ENCODE data around the gene LAMP1.

Gene LAMP1

DNA sequence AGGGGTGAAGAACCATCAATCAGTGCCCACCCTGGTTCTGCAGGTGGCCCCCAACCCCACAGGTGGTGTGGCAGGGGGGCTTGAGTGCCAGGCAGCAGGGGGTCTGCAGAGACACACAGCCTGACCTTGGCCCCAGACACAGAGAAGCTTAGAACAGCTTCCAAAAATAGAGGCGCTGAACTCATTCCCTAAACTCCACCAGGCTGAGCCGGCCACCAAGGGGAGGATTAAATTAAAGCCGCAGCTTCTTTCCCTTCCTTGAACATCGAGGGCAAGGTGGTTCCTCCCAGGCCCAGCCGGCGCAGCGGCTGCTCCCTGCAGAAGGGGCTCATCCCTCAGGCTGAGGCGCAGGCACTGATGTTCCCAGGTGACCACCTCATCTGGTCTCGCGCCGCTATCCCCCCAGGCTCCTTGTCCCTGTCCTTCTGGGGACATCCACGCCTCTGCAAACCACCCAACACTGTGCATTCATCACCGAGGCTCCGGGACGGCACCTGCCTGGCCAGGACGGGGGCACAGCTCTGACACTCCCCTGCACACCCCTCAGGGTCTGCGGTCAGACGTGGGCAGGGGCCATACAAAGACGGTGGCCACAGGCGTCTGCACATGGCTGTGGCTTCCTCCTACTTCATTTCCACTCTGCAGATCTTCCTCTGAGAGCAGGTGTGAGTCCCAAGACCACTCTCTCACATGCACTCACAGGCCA lies 30.9 kb downstream of the LAMP1 start:
- H2AFZ ChIP-seq: no peak overlapping the region
- no peaks in the 10 kb centered on the region for H3K36me3 ChIP-seq (ENCODE audit: control insufficient read depth, insufficient read depth, low read length)
- no peak overlapping the region for H3K4me2 ChIP-seq (ENCODE audit: low read length)
- no peaks in the 10 kb centered on the region for H3K79me2 ChIP-seq
- H3K27ac ChIP-seq: no peak overlapping the region
- no peaks in the 10 kb centered on the region for H3K9me3 ChIP-seq (ENCODE audit: control insufficient read depth, low read length)
- H3K9ac ChIP-seq: no peak overlapping the region
- no peaks in the 10 kb centered on the region for H3K27me3 ChIP-seq (ENCODE audit: control insufficient read depth, insufficient read depth, low read length)
- H3K4me3 ChIP-seq (ENCODE audit: low read depth, low read length): no peak overlapping the region
- TF ChIP-seq, protein P1, sequence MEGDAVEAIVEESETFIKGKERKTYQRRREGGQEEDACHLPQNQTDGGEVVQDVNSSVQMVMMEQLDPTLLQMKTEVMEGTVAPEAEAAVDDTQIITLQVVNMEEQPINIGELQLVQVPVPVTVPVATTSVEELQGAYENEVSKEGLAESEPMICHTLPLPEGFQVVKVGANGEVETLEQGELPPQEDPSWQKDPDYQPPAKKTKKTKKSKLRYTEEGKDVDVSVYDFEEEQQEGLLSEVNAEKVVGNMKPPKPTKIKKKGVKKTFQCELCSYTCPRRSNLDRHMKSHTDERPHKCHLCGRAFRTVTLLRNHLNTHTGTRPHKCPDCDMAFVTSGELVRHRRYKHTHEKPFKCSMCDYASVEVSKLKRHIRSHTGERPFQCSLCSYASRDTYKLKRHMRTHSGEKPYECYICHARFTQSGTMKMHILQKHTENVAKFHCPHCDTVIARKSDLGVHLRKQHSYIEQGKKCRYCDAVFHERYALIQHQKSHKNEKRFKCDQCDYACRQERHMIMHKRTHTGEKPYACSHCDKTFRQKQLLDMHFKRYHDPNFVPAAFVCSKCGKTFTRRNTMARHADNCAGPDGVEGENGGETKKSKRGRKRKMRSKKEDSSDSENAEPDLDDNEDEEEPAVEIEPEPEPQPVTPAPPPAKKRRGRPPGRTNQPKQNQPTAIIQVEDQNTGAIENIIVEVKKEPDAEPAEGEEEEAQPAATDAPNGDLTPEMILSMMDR (IDR thresholded peaks at IDR 0.05): no peak
- no peaks in the 10 kb centered on the region for H3K4me1 ChIP-seq

DNA sequence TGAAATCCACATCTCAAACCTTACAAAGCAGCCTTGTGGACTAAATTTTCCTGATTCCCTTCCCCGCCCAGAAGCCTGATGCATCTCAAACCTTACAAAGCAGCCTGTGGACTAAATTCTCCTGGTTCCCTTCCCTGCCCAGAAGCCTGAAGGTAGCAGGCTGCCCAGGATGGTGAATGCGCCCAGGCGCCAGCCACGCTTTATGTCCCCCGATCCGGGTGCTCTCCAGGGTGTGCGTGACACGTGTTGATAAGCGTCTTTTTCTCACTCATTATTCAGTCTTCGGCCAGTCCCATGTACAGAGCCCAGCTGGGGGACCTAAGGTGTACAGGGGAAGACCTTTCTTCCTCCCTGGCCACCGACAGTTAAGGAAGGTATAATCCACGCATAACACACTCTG lies 31.8 kb downstream of the LAMP1 start:
- no peak overlapping the region for H3K4me2 ChIP-seq (ENCODE audit: low read length)
- TF ChIP-seq, protein P1 (IDR thresholded peaks at IDR 0.05): no peak
- H3K27me3 ChIP-seq (ENCODE audit: control insufficient read depth, insufficient read depth, low read length): no peaks in the 10 kb centered on the region
- H3K4me3 ChIP-seq (ENCODE audit: low read depth, low read length): no peak overlapping the region
- no peaks in the 10 kb centered on the region for H3K4me1 ChIP-seq
- H3K27ac ChIP-seq: no peak overlapping the region
- H2AFZ ChIP-seq: no peak overlapping the region
- no peaks in the 10 kb centered on the region for H3K9me3 ChIP-seq (ENCODE audit: control insufficient read depth, low read length)
- H3K9ac ChIP-seq: no peak overlapping the region
- no peaks in the 10 kb centered on the region for H3K36me3 ChIP-seq (ENCODE audit: control insufficient read depth, insufficient read depth, low read length)
- H3K79me2 ChIP-seq: no peaks in the 10 kb centered on the region

DNA sequence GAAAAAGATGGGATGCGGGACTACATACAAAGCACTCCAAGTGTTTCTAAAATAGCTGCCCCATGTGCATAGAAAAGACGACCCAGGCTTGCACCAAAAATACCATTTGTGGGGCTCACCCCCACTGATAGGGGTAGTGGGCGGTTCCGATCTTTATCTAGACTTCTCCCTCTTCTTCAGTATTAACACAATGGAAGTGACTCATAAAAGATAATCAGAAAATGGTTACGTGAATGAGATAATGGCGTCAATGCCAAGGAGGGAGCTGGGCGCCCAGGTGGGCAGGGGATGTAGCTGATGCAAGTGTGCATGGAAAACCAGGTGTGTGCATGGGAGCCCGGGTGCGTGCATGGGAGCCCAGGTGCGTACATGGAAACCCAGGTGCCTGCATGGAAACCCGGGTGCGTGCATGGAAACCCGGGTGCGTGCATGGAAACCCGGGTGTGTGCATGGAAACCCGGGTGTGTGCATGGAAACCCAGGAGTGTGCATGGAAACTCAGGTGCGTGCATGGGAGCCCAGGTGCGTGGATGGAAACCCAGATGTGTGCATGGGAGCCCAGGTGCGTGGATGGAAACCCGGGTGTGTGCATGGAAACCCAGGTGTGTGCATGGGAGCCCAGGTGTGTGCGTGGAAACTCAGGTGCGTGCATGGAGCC lies 32.7 kb downstream of the LAMP1 start:
- H3K4me3 ChIP-seq (ENCODE audit: low read depth, low read length): no peak overlapping the region
- no peak overlapping the region for H3K4me2 ChIP-seq (ENCODE audit: low read length)
- no peaks in the 10 kb centered on the region for H3K27me3 ChIP-seq (ENCODE audit: control insufficient read depth, insufficient read depth, low read length)
- H3K9ac ChIP-seq: no peak overlapping the region
- TF ChIP-seq, protein P1 (IDR thresholded peaks at IDR 0.05): no peak
- H3K27ac ChIP-seq: no peak overlapping the region
- H3K36me3 ChIP-seq (ENCODE audit: control insufficient read depth, insufficient read depth, low read length): no peaks in the 10 kb centered on the region
- no peaks in the 10 kb centered on the region for H3K9me3 ChIP-seq (ENCODE audit: control insufficient read depth, low read length)
- no peaks in the 10 kb centered on the region for H3K79me2 ChIP-seq
- no peaks in the 10 kb centered on the region for H3K4me1 ChIP-seq
- H2AFZ ChIP-seq: no peak overlapping the region

DNA sequence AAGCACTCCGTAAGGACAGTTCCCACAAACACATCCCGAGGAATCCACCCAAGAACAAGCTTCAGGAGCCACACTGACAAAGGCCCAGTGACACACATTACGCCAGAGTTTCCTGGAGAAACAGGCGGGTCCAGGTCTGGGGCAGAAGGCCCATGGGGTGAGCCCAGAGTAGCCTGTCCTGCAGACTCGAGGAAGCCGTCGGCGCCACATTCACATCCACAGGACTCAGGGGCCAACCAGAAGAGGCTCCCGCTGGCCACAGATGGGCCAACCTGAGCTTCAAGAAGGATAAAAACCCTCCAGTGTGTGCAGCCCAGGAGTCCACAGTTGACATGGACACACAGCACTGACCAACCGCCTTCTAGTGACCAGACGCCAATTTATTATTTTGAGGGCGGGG lies 35.6 kb downstream of the LAMP1 start:
- no peak overlapping the region for H2AFZ ChIP-seq
- H3K4me2 ChIP-seq (ENCODE audit: low read length): no peak overlapping the region
- no peak overlapping the region for H3K4me3 ChIP-seq (ENCODE audit: low read depth, low read length)
- H3K27me3 ChIP-seq (ENCODE audit: control insufficient read depth, insufficient read depth, low read length): no peaks in the 10 kb centered on the region
- H3K27ac ChIP-seq: no peak overlapping the region
- H3K79me2 ChIP-seq: no peaks in the 10 kb centered on the region
- H3K4me1 ChIP-seq: no peaks in the 10 kb centered on the region
- H3K9ac ChIP-seq: no peak overlapping the region
- H3K36me3 ChIP-seq (ENCODE audit: control insufficient read depth, insufficient read depth, low read length): no peaks in the 10 kb centered on the region
- TF ChIP-seq, protein P1 (IDR thresholded peaks at IDR 0.05): no peak
- H3K9me3 ChIP-seq (ENCODE audit: control insufficient read depth, low read length): no peaks in the 10 kb centered on the region

DNA sequence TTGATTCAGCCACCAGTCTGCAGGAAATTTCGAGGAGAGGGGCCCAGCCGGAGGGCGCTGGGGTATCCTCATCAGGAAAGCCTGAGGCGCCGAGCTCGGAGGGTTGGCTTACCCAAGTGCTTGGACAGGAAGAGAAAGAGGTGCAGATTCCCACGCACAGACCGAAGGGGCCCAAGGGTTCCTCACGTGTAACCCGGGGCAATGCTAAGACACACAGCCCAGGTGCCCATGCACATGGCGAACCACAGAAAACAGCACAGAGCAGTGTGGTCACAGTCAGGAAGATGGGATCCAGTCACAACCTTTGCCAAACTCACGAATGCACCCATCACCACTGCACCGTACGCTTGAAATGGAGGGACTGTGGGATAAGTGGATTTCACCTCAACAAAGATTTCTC lies 36.0 kb downstream of the LAMP1 start:
- H3K4me3 ChIP-seq (ENCODE audit: low read depth, low read length): no peak overlapping the region
- H3K9me3 ChIP-seq (ENCODE audit: control insufficient read depth, low read length): no peaks in the 10 kb centered on the region
- no peak overlapping the region for H3K4me2 ChIP-seq (ENCODE audit: low read length)
- H3K36me3 ChIP-seq (ENCODE audit: control insufficient read depth, insufficient read depth, low read length): no peaks in the 10 kb centered on the region
- H2AFZ ChIP-seq: no peak overlapping the region
- H3K9ac ChIP-seq: no peak overlapping the region
- no peaks in the 10 kb centered on the region for H3K4me1 ChIP-seq
- no peaks in the 10 kb centered on the region for H3K27me3 ChIP-seq (ENCODE audit: control insufficient read depth, insufficient read depth, low read length)
- H3K79me2 ChIP-seq: no peaks in the 10 kb centered on the region
- no peak overlapping the region for H3K27ac ChIP-seq
- TF ChIP-seq, protein P1 (IDR thresholded peaks at IDR 0.05): no peak
